ENCODE results near the gene DUSP15. TPM values are rescaled to one million over a fixed set of nuclear protein-coding genes. Genes with fewer than 3 reads are reported as not detected.

The DUSP15 gene
- total RNA-seq, 1 experiment from 2014 or later: not detected

DNA sequence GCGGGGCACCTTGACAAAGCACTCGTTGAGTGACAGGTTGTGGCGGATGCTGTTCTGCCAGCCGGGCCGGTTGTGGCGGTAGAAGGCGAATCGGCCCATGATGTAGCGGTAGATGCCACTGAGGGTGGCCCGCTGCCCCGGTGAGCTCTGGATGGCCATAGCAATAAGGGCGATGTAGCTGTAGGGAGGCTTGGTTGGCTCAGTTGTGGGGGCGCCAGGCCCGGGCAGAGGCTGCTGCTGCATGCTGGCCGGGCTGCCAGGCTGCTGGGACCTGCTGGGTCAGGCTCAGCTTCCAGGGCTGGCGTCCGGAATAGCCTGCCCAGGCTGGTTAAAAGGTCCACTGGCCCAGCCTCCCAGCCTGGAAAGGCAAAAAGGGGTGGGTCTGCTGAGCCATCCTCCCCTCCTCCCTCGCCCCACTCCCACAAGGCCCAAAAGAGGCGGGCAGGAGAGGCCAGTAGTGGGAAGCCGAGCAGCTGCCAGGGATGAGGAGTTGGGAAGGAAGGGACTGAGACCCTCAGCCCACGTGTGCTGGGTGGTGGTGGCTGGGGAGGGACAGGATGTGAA, 24.9 kb downstream of the DUSP15 start, which contains the start of gene FOXS1:
Gene FOXS1 (minus strand): TSS at position 305 of the 564 bp plus-strand sequence. CDS start 62 bp downstream, at position 243.
- DNase-seq (ENCODE audit: low read depth): no peak
- in situ Hi-C loops (cut with HindIII; ENCODE audit: low pct_unique_long_range_greater_than_20kb, low sequenced_read_pairs): no loop called here

DNA sequence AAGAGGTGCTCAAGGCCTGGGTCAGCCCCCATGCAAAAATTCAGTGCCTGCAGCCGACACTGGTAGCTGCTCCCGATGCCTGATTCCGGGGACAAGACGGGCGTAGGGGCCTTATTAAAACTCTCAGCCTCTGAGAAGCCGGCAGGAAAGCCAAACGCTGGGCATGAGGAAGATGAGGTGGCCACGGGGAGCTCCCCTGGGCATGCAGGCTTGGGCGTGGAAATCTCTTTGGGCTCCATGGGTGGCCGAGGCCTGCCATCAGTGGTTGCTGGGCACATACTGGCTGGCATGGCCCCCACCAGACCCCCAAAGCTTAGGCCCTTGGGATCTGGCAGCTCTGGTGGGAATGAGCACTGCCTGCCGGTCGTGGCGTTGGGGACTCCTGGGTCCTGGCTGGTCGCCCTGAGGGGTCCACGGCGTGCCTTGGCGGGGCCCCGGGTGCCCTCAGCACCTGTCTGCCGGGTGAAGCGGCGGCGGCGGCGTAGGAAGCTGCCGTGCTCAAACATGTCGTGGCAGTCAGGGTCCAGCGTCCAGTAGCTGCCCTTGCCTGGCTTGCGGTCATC, 25.5 kb downstream of the DUSP15 start:
- no peak for DNase-seq (ENCODE audit: low read depth)
- in situ Hi-C loops (cut with HindIII; ENCODE audit: low pct_unique_long_range_greater_than_20kb, low sequenced_read_pairs): no loop called here

DNA sequence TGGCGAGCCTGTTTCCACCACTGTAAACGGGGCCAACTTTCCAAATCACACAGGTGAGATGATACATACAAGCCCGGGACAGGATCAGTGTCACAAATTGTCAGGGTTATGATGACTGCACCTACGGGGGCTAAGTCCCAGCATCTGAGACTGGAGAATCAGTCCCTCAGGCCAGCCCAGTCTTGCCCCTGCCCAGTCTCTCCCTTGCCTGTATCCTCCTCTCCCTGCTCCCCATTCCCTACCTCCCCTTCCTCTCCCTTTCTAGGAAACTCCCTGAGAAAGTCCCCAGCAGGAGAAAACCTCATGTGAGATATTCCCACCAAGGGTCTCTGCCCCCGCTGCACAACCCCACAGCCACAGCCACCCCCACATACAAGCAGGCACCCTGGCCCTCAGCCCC, 26.4 kb downstream of the DUSP15 start:
- in situ Hi-C loops (cut with HindIII; ENCODE audit: low pct_unique_long_range_greater_than_20kb, low sequenced_read_pairs): no loop called here
- no peak for DNase-seq (ENCODE audit: low read depth)

DNA sequence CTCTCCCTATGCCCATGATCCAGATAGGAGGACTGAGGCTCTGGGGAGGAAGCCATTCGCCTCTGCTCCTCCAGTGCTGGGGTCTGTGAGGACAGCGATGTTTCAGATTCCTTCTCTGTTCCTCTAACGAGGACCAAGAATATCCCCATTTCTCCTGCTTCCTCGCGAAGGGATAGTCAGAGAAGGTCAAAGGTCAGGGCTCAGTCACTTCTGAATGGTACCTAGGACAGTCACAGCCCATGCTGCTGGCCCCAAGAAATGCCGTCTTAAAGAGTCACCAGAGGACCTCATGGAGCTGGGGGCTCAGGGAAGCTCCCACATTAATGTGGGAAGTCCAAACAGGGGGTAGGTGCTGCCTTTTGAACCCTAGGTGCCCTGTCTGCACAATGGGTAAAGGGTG, 27.0 kb downstream of the DUSP15 start:
- in situ Hi-C loops (cut with HindIII; ENCODE audit: low pct_unique_long_range_greater_than_20kb, low sequenced_read_pairs): no loop called here
- DNase-seq (ENCODE audit: low read depth): no peak

DNA sequence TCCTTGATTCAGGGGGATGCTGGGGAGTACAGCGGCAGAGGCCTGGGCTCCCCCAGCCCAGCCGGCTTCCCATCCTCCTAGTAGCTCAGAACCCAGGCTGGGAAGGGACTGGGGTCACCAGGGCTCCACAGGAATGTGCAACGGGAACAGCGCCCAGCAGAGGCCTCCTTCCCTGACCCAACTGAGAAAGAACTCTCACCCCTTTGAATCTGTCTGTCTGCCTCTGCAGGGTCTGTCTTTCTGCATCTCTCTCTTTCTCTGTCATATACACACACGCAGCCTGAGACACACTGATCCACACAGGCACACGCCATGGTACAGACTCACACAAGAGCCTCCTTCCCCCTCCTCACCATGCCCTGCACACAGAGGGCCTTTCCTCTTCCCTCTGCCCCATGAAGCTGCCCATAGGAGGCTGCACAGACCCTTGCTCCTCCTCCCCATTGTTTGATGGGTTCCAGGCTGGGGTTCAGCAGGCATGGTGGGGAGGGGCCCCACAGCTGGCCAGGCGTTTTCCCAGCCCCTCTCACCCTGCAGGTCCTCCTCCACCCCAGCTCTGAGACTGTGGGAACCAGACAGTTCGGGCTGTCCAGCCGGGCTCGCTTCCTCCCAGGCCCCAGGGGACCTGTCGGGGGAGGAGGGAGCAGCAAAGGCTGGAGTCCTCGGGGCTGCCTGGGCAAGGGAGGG, 27.7 kb downstream of the DUSP15 start:
- in situ Hi-C loops (cut with HindIII; ENCODE audit: low pct_unique_long_range_greater_than_20kb, low sequenced_read_pairs): no loop called here
- no peak for DNase-seq (ENCODE audit: low read depth)

DNA sequence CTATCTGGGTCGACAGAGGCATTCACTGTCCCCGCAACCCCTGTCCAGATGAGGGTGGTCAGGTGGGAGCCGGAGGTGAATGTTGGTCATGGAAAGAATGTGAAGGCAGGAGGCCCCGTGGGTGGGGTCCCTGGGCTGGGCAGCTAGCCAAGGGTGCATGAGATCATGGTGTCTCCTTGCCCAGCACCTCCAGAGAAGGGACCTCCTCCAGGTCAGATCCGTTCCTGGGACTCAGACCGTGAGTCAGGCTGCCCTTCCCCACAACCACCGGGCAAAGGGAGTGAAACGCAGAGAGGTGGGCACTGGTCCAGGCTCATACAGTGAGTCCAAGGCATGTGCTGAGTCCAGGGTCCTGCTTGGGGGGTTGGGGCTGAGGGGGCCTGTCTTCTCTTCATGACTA, 28.4 kb downstream of the DUSP15 start:
- in situ Hi-C loops (cut with HindIII; ENCODE audit: low pct_unique_long_range_greater_than_20kb, low sequenced_read_pairs): no loop called here
- DNase-seq (ENCODE audit: low read depth): peak; percentile 76

DNA sequence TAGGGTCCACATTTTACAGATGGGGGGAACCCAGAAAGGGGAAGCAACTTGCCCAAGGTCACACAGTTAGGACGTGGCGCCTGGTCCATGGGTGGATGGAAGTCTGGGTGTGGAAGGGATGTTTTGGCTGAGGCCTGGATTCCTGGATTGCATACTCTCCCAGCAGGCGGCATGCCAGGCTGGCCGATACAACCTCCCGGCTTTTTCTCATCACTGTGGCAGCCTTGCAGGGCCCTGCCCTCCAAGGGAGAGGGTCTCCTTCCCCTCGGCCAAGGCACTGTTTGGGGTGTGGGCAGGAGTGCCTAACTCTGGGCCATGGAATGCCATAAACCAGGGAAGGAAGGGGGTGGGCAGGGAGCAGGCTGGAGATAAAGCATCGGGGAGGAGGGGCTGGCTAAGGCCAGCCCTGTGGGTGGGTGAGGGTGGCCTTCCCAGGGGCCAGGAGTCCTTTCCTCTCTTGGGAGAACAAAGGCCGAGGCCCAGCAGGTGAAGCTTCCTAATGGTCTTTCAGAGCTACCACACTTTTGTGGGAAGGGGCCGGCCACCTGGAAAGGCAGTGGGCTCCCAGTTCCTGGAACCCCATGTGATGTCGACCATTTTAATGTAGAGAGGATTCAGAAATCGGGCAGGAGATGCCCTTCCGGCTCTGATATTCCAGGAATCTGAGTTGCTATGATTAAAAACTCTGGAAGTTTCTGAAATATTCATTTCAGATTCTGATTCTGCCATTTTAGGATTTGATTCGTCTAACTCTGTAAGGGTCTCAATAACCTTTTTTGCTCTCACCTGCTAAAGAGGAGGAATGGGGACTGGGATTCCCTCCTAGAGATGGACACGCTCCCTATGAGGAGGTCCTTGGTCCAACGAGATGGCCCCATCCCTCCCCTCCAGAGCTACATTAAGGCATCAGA, 29.2 kb downstream of the DUSP15 start:
- in situ Hi-C loops (cut with HindIII; ENCODE audit: low pct_unique_long_range_greater_than_20kb, low sequenced_read_pairs): no loop called here
- no peak for DNase-seq (ENCODE audit: low read depth)

DNA sequence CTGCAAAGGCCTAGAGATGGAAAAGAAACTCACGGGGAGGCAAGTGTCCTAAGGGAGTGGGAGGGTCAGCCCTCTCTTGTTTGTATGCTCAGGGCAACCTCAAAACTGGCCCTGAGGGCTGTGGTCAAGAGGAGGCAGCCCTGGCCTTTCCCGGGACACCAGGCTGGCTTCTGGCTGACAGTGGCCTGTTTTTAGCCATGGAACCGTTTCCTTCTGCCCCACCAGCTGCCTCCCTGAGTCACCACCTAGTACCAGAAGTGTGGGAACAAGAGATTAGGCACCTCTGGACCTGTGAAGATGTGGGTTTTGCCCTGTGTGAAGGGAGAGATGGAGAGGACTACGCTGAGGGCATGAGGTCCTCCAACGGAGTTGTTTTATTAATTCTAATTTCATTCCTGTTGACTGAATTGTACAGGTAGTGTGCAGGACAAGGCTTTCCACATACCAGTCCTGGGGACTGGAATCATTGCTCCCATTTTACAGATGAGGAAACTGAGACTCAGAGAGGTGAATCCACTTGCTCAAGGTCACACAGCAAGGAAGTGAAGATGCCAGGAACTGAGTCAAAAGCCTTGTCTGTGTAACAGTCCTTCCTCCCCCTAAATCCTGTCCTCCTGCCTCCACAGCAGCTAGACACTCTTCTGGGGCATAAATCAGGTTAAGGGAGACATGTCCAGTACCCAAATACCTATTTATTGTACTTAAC, 30.4 kb downstream of the DUSP15 start:
- in situ Hi-C loops (cut with HindIII; ENCODE audit: low pct_unique_long_range_greater_than_20kb, low sequenced_read_pairs): no loop called here
- DNase-seq (ENCODE audit: low read depth): no peak

DNA sequence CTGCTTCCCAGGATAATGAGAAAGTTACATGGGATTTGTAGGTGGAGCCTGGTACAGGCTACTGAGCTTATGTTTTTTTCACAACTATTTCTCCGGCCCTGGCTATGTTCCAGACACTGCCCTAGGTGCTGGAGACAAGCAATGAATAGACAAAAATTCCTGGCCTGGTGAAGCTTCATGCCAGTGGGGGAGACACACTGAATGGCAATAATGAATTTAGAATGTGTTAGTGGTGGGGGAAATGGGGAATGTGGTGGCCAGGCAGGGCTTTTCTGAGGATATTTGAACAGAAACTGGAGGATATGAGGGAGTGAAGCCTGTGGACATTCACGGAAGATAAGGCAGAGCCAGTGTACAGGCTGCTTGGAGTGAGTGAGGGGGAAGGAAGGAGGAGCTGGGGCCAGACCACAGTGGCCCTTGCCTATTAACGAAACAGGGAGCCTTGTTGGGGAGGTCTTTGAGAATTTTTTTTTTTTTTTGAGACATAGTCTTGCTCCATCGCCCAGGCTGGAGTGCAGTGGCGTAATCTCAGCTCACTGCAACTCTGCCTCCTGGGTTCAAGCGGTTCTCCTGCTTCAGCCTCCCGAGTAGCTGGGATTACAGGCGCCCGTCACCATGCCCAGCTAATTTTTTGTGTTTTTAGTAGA, 31.6 kb downstream of the DUSP15 start:
- DNase-seq (ENCODE audit: low read depth): peak; percentile 55
- in situ Hi-C loops (cut with HindIII; ENCODE audit: low pct_unique_long_range_greater_than_20kb, low sequenced_read_pairs): no loop called here

DNA sequence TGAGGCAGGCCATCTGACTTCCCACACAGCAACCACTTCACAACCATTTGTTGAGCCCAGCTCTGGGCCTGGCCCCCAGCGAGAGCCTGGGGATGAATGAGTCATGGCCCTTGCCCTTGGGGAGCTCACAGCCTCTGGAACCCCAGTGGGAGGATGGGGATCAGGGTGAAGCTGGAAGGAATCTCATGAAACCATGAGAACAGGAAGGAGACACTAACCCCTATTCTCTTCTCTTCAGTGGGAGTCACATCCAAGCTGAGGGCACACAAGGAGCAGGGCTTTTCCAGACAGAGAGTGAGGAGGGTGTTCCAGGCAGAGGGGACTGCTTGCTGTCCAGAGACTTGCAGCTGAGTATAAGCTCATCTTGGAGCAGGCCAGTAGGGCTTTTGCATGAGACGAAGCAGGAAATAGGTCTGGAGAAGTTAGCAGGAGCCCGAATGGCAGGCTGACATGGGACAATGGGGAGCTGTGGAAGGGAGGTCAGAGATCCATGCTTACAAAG, 32.4 kb downstream of the DUSP15 start:
- in situ Hi-C loops (cut with HindIII; ENCODE audit: low pct_unique_long_range_greater_than_20kb, low sequenced_read_pairs): no loop called here
- no peak for DNase-seq (ENCODE audit: low read depth)

DNA sequence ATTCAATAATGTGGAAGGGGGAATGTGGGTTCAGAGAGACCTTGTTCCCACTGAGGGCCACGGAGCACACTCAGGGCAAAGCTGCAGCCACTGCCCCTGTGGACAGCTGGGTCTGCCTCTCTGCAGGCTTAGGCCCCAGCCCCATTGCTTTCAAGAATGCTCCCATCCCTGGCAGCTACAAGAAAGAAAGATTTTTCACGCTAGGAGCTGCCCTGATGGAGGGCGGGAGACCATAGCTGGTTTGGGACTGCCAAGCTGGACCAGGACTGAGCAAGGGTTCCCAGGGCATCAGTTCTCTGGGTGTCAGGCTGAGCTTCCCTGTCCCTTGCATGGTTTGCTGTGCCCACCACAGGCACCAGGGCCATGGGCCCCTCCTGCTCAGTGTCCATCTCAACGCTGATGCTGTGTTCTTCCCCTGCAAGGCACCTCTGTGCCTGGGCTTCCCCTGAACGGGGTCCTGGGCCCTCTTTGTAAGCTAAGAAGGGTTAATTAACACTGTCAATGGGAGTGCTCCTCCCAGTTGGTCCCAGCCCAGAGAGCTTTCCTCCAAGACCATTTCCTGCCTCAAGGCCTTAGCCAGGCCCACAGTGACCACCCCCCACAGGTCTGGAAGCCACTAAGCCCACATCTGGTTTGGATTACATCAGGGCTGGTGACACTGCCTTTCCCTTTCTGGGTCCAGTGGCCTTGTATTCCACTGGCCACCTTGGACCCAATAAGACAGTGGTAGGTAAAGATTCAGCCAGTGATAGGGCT, 33.3 kb downstream of the DUSP15 start:
- no peak for DNase-seq (ENCODE audit: low read depth)
- in situ Hi-C loops (cut with HindIII; ENCODE audit: low pct_unique_long_range_greater_than_20kb, low sequenced_read_pairs): no loop called here

DNA sequence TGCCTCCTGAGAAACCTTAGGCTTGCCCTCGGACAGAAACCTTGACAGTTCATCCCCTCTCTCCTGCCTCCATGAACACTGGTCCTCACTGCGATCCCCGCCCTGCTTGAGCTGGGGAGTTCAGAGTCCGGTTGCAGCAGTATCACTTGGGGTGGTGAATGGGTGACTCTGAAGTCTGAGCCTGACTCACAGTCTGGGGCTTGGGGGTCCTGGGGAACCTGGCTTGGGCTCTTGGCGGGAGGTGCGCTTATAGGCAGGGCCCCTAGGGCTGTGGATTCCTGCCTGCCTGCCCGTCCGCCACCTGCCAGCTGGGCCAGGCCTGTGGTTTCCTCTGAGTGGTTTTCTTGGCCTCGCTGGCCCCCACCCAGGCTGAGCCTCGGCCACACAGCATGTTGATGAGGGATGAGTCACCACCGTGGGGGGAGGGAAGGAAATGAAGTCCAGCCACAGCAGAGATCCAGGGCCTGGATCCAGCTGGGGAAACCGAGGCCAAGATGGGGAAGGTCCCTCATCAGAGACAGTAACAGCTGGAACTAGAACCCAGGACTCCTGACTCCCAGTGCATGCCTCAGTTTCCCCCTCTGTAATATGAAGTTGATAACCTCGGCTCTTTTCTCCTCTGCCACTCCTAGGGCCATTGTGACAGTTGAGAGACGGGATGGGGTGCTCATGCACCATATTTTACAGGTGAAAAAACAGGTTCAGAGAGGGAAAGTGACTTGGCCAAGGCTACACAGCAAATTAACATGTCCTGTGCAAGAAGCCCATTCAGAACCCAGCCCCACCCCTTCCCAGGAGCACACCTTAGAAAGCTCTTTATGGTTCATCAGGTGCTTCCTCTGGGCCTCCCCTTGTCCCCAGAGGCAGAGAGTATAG, 34.1 kb downstream of the DUSP15 start:
- in situ Hi-C loops (cut with HindIII; ENCODE audit: low pct_unique_long_range_greater_than_20kb, low sequenced_read_pairs): no loop called here
- peak; percentile 90 for DNase-seq (ENCODE audit: low read depth)

DNA sequence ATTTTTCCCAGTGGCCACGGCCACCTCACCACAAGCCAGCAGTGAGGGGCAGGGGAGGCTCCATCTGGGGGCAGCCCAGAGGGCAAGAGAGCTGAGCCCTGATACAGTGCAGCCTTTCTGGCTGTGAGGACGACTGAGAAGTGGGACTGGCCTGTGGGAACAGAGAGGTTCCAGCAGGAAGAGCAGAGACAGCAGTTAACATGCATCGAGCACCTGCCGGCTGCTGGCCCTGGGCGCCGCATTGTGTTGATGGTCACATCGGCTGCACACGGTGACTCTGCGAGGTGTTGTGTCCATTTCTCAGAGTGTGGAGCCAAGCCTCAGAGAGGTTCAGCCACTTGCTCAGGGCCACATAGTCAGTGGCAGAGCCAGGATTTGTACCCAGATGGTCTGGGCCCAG, 34.8 kb downstream of the DUSP15 start:
- in situ Hi-C loops (cut with HindIII; ENCODE audit: low pct_unique_long_range_greater_than_20kb, low sequenced_read_pairs): no loop called here

DNA sequence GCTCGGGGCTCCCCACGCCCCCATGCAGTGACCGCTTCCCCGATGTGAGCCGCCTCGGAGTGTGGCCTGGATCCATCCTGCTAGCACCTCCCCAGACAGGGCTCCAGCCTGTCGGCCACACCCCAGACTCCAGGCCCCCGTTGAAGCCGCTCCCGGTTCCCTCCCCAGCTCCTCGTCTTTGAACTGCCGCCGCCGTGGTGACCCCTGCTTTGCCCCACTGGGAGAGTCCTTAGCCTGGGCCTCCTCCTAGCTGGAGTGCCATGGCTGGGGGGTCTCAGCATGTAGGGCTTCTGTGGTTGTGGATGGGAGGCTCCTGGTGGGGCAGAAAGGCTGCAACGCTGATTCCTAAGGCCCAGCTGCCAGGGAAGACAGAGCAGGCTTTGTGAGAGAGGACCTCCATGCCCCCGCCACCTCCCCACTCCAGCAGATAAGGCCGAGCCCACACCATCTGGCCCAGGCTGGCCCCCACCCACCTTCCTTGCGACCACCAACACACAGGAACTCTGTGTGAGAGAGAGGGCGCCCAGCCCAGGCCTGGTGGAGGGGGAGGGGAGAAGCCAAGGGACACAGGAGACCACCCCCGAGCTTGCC, 36.3 kb downstream of the DUSP15 start:
- no peak for DNase-seq (ENCODE audit: low read depth)
- in situ Hi-C loops (cut with HindIII; ENCODE audit: low pct_unique_long_range_greater_than_20kb, low sequenced_read_pairs): no loop called here

More for the DNA sequence above, 34.8 kb downstream of the DUSP15 start:
- no peak for DNase-seq (ENCODE audit: low read depth)

DNA sequence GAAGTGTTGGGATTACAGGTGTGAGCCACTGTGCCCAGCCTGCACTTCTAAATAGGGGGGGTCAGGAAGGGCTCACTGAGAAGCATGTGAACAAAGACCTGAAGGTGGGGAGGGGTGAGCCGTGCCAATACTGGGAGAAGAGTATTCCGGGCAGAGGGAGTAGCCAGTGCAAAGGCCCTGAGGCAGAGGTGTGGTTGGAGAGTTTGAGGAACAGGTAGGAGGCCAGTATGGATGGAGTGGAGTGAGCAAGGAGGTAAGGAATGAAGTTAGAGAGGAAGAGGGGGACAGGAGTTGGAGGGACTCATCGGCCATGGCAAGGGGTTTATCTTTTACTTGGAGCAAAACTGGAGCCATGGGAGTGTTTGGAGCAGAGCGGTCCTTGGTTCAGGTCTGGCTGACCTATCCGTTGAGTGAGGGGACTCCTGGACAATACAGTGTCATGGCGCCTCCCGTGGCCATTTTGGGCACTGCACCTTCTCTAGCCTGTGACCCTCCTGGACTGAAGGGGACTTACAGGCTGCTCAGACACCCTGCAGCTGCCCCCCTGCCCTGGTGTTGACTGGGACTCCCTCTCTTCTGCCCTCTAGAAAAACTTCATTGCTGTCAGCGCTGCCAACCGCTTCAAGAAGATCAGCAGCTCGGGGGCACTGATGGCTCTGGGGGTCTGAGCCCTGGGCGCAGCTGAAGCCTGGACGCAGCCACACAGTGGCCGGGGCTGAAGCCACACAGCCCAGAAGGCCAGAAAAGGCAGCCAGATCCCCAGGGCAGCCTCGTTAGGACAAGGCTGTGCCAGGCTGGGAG, 37.0 kb downstream of the DUSP15 start:
- DNase-seq (ENCODE audit: low read depth): peak; percentile 46
- in situ Hi-C loops (cut with HindIII; ENCODE audit: low pct_unique_long_range_greater_than_20kb, low sequenced_read_pairs): no loop called here

All from Caki2 (cell line).